Stimulated activated memory B cell treated with anti-CD40 and anti-IgM and Interleukin-4, amounts not matched to agents 10 μg/mL and 1 μg/mL and 100 μg/mL, for 72 hours (primary cell): ENCODE data around the gene TNNC1.

ENCODE experiments used
- ATAC-seq: fragments of 150-1000 bp; cut with Tn5 transposase; 2 replicates; pipeline ENCODE4 v1.10.0; 2021
- H3K27ac Mint-ChIP-seq: one replicate; pipeline ENCODE4 v1.8.0; 2022; ENCODE audit warnings: mild to moderate bottlenecking, mixed read lengths
- H3K27me3 Mint-ChIP-seq: one replicate; pipeline ENCODE4 v1.8.0; 2022; ENCODE audit warnings: mixed read lengths
- H3K36me3 Mint-ChIP-seq: one replicate; pipeline ENCODE4 v1.8.0; 2022; ENCODE audit warnings: mixed read lengths
- H3K4me1 Mint-ChIP-seq: one replicate; pipeline ENCODE4 v1.8.0; 2022; ENCODE audit warnings: mixed read lengths
- H3K4me3 Mint-ChIP-seq: one replicate; pipeline ENCODE4 v1.8.0; 2022; ENCODE audit warnings: mild to moderate bottlenecking, moderate library complexity, mixed read lengths
- H3K9me3 Mint-ChIP-seq: one replicate; pipeline ENCODE4 v1.8.0; 2022; ENCODE audit warnings: mixed read lengths

TNNC1 gene

GRCh38 chr3:52442409-52443267 lies 11.2 kb downstream of the TNNC1 start:
- Mint-ChIP-seq H3K36me3 (no peaks in the 10 kb centered on the region), H3K9me3 (no peaks in the 10 kb centered on the region), H3K4me1 (peaks cover 19% of the 10 kb centered on the region), H3K27ac (no peak overlapping the region), H3K4me3 (no peak overlapping the region), H3K27me3 (no peaks in the 10 kb centered on the region)
- ATAC-seq, result no peak

- Mint-ChIP-seq H3K4me3 (no peak overlapping the region), H3K9me3 (no peaks in the 10 kb centered on the region), H3K36me3 (no peaks in the 10 kb centered on the region), H3K27me3 (no peaks in the 10 kb centered on the region), H3K4me1 (peaks cover 14% of the 10 kb centered on the region), H3K27ac (no peak overlapping the region)
- no peak for ATAC-seq
Observed at GRCh38 chr3:52441772-52442332, 12.0 kb downstream of the TNNC1 start.

- Mint-ChIP-seq H3K27ac (no peak overlapping the region), H3K4me3 (no peak overlapping the region), H3K27me3 (peaks cover 1% of the 10 kb centered on the region), H3K9me3 (no peaks in the 10 kb centered on the region), H3K4me1 (peaks cover 11% of the 10 kb centered on the region), H3K36me3 (no peaks in the 10 kb centered on the region)
- ATAC-seq, result no peak
Observed at GRCh38 chr3:52441091-52441771, 12.6 kb downstream of the TNNC1 start.

- Mint-ChIP-seq H3K9me3 (no peaks in the 10 kb centered on the region), H3K27me3 (peaks cover 7% of the 10 kb centered on the region), H3K27ac (no peak overlapping the region), H3K4me3 (no peak overlapping the region), H3K36me3 (no peaks in the 10 kb centered on the region), H3K4me1 (peaks cover 9% of the 10 kb centered on the region)
- no peak for ATAC-seq
Observed at GRCh38 chr3:52440671-52441070, 13.2 kb downstream of the TNNC1 start.

GRCh38 chr3:52440249-52440551 lies 13.6 kb downstream of the TNNC1 start:
- no peak overlapping the region for H3K27ac Mint-ChIP-seq
- ATAC-seq, result no peak
- H3K4me3 Mint-ChIP-seq, result no peak overlapping the region
- no peaks in the 10 kb centered on the region for H3K9me3 Mint-ChIP-seq
- H3K4me1 Mint-ChIP-seq, result peaks cover 4% of the 10 kb centered on the region
- no peaks in the 10 kb centered on the region for H3K36me3 Mint-ChIP-seq
- peaks cover 8% of the 10 kb centered on the region for H3K27me3 Mint-ChIP-seq

- Mint-ChIP-seq H3K36me3 (no peaks in the 10 kb centered on the region), H3K4me1 (no peaks in the 10 kb centered on the region), H3K4me3 (no peak overlapping the region), H3K27ac (no peak overlapping the region), H3K27me3 (peaks cover 8% of the 10 kb centered on the region), H3K9me3 (no peaks in the 10 kb centered on the region)
- no peak for ATAC-seq
Observed at GRCh38 chr3:52439426-52440248, 14.2 kb downstream of the TNNC1 start.

GRCh38 chr3:52438579-52439425 lies 15.0 kb downstream of the TNNC1 start:
- ATAC-seq, result no peak
- H3K36me3 Mint-ChIP-seq, result no peaks in the 10 kb centered on the region
- H3K4me1 Mint-ChIP-seq, result no peaks in the 10 kb centered on the region
- H3K27ac Mint-ChIP-seq, result no peak overlapping the region
- peaks cover 8% of the 10 kb centered on the region for H3K27me3 Mint-ChIP-seq
- no peak overlapping the region for H3K4me3 Mint-ChIP-seq
- H3K9me3 Mint-ChIP-seq, result no peaks in the 10 kb centered on the region

GRCh38 chr3:52438104-52438376 lies 15.8 kb downstream of the TNNC1 start:
- ATAC-seq, result no peak
- Mint-ChIP-seq H3K27ac (no peak overlapping the region), H3K9me3 (no peaks in the 10 kb centered on the region), H3K4me3 (no peak overlapping the region), H3K4me1 (no peaks in the 10 kb centered on the region), H3K36me3 (no peaks in the 10 kb centered on the region), H3K27me3 (peaks cover 8% of the 10 kb centered on the region)

GRCh38 chr3:52437326-52438103 lies 16.3 kb downstream of the TNNC1 start:
- Mint-ChIP-seq H3K27ac (no peak overlapping the region), H3K36me3 (no peaks in the 10 kb centered on the region), H3K9me3 (no peaks in the 10 kb centered on the region), H3K27me3 (peaks cover 8% of the 10 kb centered on the region), H3K4me1 (no peaks in the 10 kb centered on the region), H3K4me3 (no peak overlapping the region)
- ATAC-seq, result no peak

- Mint-ChIP-seq H3K27me3 (peaks cover 8% of the 10 kb centered on the region), H3K9me3 (no peaks in the 10 kb centered on the region), H3K36me3 (no peaks in the 10 kb centered on the region), H3K27ac (no peak overlapping the region), H3K4me3 (no peak overlapping the region), H3K4me1 (no peaks in the 10 kb centered on the region)
- no peak for ATAC-seq
Observed at GRCh38 chr3:52436500-52437149, 17.2 kb downstream of the TNNC1 start.

- Mint-ChIP-seq H3K9me3 (no peaks in the 10 kb centered on the region), H3K27me3 (peaks cover 8% of the 10 kb centered on the region), H3K4me1 (no peaks in the 10 kb centered on the region), H3K27ac (no peak overlapping the region), H3K36me3 (no peaks in the 10 kb centered on the region), H3K4me3 (no peak overlapping the region)
- ATAC-seq, result no peak
Observed at GRCh38 chr3:52435246-52436101, 18.4 kb downstream of the TNNC1 start.

GRCh38 chr3:52434491-52435115 lies 19.2 kb downstream of the TNNC1 start:
- Mint-ChIP-seq H3K4me3 (no peak overlapping the region), H3K9me3 (no peaks in the 10 kb centered on the region), H3K27ac (no peak overlapping the region), H3K27me3 (peaks cover 8% of the 10 kb centered on the region), H3K36me3 (no peaks in the 10 kb centered on the region), H3K4me1 (no peaks in the 10 kb centered on the region)
- ATAC-seq, result no peak

GRCh38 chr3:52433996-52434479 lies 19.8 kb downstream of the TNNC1 start:
- Mint-ChIP-seq H3K4me1 (no peaks in the 10 kb centered on the region), H3K27me3 (peaks cover 8% of the 10 kb centered on the region), H3K36me3 (no peaks in the 10 kb centered on the region), H3K27ac (no peak overlapping the region), H3K9me3 (no peaks in the 10 kb centered on the region), H3K4me3 (no peak overlapping the region)
- no peak for ATAC-seq
